GM12878 (cell line): ENCODE results near the gene MPZL3. TPM values are rescaled to one million over a fixed set of nuclear protein-coding genes. Genes with fewer than 3 reads are reported as not detected.

Experiments
- ATAC-seq: fragments of 200-7000 bp; cut with Tn5 transposase; 3 replicates; pipeline ENCODE4 v1.9.1; 2020; ENCODE audit warnings: mild to moderate bottlenecking, moderate library complexity
- BruUV-seq: library from RNA; stranded (reverse); fragments of 400-500 nt; replicated peaks from 2 replicates; lab custom pipeline; 2021; lab: Mats Ljungman, UMichigan
- CTCF ChIA-PET: fragments of 300-600 bp; sonication (Branson Sonifier 250); formaldehyde crosslinking; extraction: SDS; loops from one replicate; lab custom pipeline; 2021; ENCODE audit warnings: inconsistent platforms; lab: Yijun Ruan, JAX
- POLR2A ChIA-PET: fragments of 350-600 bp; formaldehyde crosslinking; extraction: SDS; loops from one replicate; lab custom pipeline; 2021; ENCODE audit warnings: inconsistent platforms; lab: Charles Lee
- RAD21 ChIA-PET: fragments of 300-600 bp; sonication (Branson Sonifier 250); formaldehyde crosslinking; loops from one replicate; lab custom pipeline; 2023; ENCODE audit warnings: antibody characterized with exemption; ENCODE audit not compliant: unreplicated experiment; lab: Charles Lee
- SMC1A ChIA-PET: fragments of 300-600 bp; sonication (Branson Sonifier 250); formaldehyde crosslinking; loops from one replicate; lab custom pipeline; 2023; ENCODE audit not compliant: unreplicated experiment, uncharacterized antibody; lab: Charles Lee
- DNase-seq: peaks from one replicate; pipeline ENCODE4 v3.0.0-alpha.2; 2011; ENCODE audit warnings: low read depth, low spot score
- FAIRE-seq: peaks from 3 replicates; lab custom pipeline; 2011; peaks lifted over from hg19 to GRCh38; lab: Jason Lieb, UNC
- H2AFZ ChIP-seq: 2 replicates; pipeline ENCODE4 v1.6.0; 2011; ENCODE audit warnings: low read depth, low read length, control low read depth; ENCODE audit not compliant: control insufficient read depth
- H3K27ac ChIP-seq: 2 replicates; pipeline ENCODE4 v1.5.1; 2011; ENCODE audit warnings: control low read depth; ENCODE audit not compliant: control insufficient read depth, insufficient read depth
- H3K27me3 ChIP-seq, 2 experiments: replicated peaks in 1 of 2; 2 replicates each; pipeline versions ENCODE4 v1.6.0 to v1.6.1; 2011; ENCODE audit warnings: low read length in 1 of 2; ENCODE audit not compliant: control insufficient read depth in 2 of 2, insufficient read depth in 2 of 2
- H3K36me3 ChIP-seq, 2 experiments: 2 replicates each; pipeline ENCODE4 v1.5.1; 2011; ENCODE audit warnings: low read length in 1 of 2; ENCODE audit not compliant: control insufficient read depth in 2 of 2, insufficient read depth in 2 of 2
- H3K4me1 ChIP-seq: 2 replicates; pipeline ENCODE4 v1.6.1; 2011; ENCODE audit warnings: mild to moderate bottlenecking, low read length, moderate library complexity, mixed read lengths; ENCODE audit not compliant: control insufficient read depth, insufficient read depth
- H3K4me2 ChIP-seq: 2 replicates; pipeline ENCODE4 v1.6.0; 2011; ENCODE audit warnings: control low read depth; ENCODE audit not compliant: control insufficient read depth, insufficient read depth
- H3K4me3 ChIP-seq: fragments of 200-600 bp; sonication (generic); 2 replicates; pipeline ENCODE4 v1.5.1; 2016
- H3K79me2 ChIP-seq: 2 replicates; pipeline ENCODE4 v1.6.0; 2011; ENCODE audit warnings: low read length; ENCODE audit not compliant: control insufficient read depth, insufficient read depth
- H3K9ac ChIP-seq: 2 replicates; pipeline ENCODE4 v1.8.0; 2011; ENCODE audit warnings: low read length, control low read depth, mixed read lengths; ENCODE audit not compliant: control insufficient read depth, insufficient read depth
- H3K9me3 ChIP-seq: replicated peaks from 3 replicates; pipeline ENCODE4 v1.5.1; 2011; ENCODE audit warnings: mild to moderate bottlenecking, low read length; ENCODE audit not compliant: control insufficient read depth, insufficient read depth
- H4K20me1 ChIP-seq: 2 replicates; pipeline ENCODE4 v1.6.0; 2011; ENCODE audit not compliant: control insufficient read depth, insufficient read depth
- CREB1 ChIP-seq: IDR thresholded peaks from 2 replicates; pipeline ENCODE4 v1.6.1; 2012; ENCODE audit warnings: low read depth, mild to moderate bottlenecking, inconsistent platforms
- HSF1 ChIP-seq: fragments of 150-350 bp; IDR thresholded peaks from 2 replicates; pipeline ENCODE4 v1.6.1; 2014; ENCODE audit warnings: mild to moderate bottlenecking, low read depth, low read length
- SPI1 ChIP-seq: IDR thresholded peaks from 2 replicates; pipeline ENCODE4 v1.6.1; 2011; ENCODE audit warnings: low read depth, mild to moderate bottlenecking, low read length, moderate library complexity, borderline replicate concordance; ENCODE audit not compliant: insufficient read depth
- TAF1 ChIP-seq: IDR thresholded peaks from 2 replicates; pipeline ENCODE4 v1.6.1; 2011; ENCODE audit warnings: mild to moderate bottlenecking, low read depth, low read length, borderline replicate concordance
- whole genome bisulfite sequencing: methylation state at CpG from one replicate; pipeline ENCODE4 v1.1.6; 2016; ENCODE audit warnings: low lambda C conversion rate; ENCODE audit not compliant: insufficient replicate concordance, insufficient coverage; ENCODE audit errors: missing lambda C conversion rate; 5-methylcytosine and 5-hydroxymethylcytosine counted together
- in situ Hi-C: fragments of 300-500 bp; cut with MboI; formaldehyde crosslinking; loops from 9 replicates; pipeline ENCODE4 v1.14.3; 2018; ENCODE audit warnings: mixed read lengths
- intact Hi-C: fragments of 100-400 bp; cut with micrococcal nuclease; formaldehyde crosslinking; loops from one replicate; pipeline ENCODE4 v1.14.2; 2022; ENCODE audit not compliant: unreplicated experiment
- polyA plus RNA-seq, 11 experiments: library from polyadenylated mRNA; depleted of rRNA in 4 of 11; unstranded in 6 of 11; stranded (reverse) in 5 of 11; fragments of >200 nt; fragmentation: Nextera tagmentation in 4 of 11; fragmentation: Illumina TruSeq in 1 of 11; extraction: Ambion mirVana in 4 of 11; extraction: Trizol in 1 of 11; gene quantifications; 1 replicate in 1 of 11; 2 replicates in 10 of 11; pipeline versions ENCODE4 v1.2.1 to v1.2.3, GENCODE V29; 2011 to 2016; ENCODE audit warnings: inconsistent platforms in 2 of 11, missing spikeins in 2 of 11, low read depth in 1 of 11
- total RNA-seq, 4 experiments: library from RNA; depleted of rRNA in 3 of 4; stranded (reverse); fragments of >200 nt in 3 of 4; fragmentation: Illumina TruSeq in 1 of 4; extraction: Trizol in 1 of 4; gene quantifications; 2 replicates each; pipeline versions ENCODE4 v1.2.1 to v1.2.3, GENCODE V29; 2013 to 2021

Gene MPZL3
- total and polyA plus RNA-seq, 10 of the 15 experiments (the other 5 are each of a cell fraction or from before 2014, with no cell fraction given) = 2.1 to 7.5 (median 6.2) TPM

GRCh38 chr11:118184784-118185579, 67.2 kb downstream of the MPZL3 start:
- TF ChIP-seq SPI1 = peak; percentile 24; the same call in 1 of the 2 replicates
- no peak for TF ChIP-seq CREB1
- TF ChIP-seq TAF1 = no peak
- no peak for TF ChIP-seq HSF1
- no peaks in the 10 kb centered on the region for H3K79me2 ChIP-seq
- ChIA-PET SMC1A (interaction anchor here (0.7 to 1.5 kb wide), 3 partner anchors 13 to 111 kb away, joined by 3 to 4 read pairs (median 4); no protein-coding TSS in a partner anchor), RAD21 (no interaction called here), POLR2A (no interaction called here), CTCF (interaction anchor here (0.8 to 2.3 kb wide), 5 partner anchors 10 to 77 kb away, joined by 3 to 12 read pairs (median 3); no protein-coding TSS in a partner anchor)
- H3K36me3 ChIP-seq = no peaks in the 10 kb centered on the region
- no peak overlapping the region for H3K4me3 ChIP-seq
- H3K4me2 ChIP-seq = no peak overlapping the region
- no peak for ATAC-seq
- H3K27me3 ChIP-seq = peaks cover 0 to 7% of the 10 kb centered on the region in 2 experiments; a peak in 1 of 4 replicates
- no peak for FAIRE-seq
- H4K20me1 ChIP-seq = no peaks in the 10 kb centered on the region
- WGBS = 61% methylated on average over 12 of the region's 12 CpGs
- intact Hi-C loops = no loop called here
- no peak overlapping the region for H3K9ac ChIP-seq
- no peak for DNase-seq
- no peaks in the 10 kb centered on the region for H3K9me3 ChIP-seq
- in situ Hi-C loops = no loop called here
- no TSS peak for BruUV-seq
- no peak overlapping the region for H3K27ac ChIP-seq
- H2AFZ ChIP-seq = no peak overlapping the region
- H3K4me1 ChIP-seq = no peaks in the 10 kb centered on the region
